Lower leg skin (tissue), 3 donors: ENCODE results near the gene OR10H5.

Experiments
- POLR2A ChIP-seq, 2 donors: fragments of 450-650 bp; IDR thresholded peaks; one replicate each; pipeline ENCODE4 v1.6.1; 2016 to 2017; ENCODE audit warnings: antibody characterized with exemption in 2 of 2, mild to moderate bottlenecking in 1 of 2, moderate library complexity in 1 of 2
- TF ChIP-seq, protein P1 (sequence below), 3 donors: fragments of 450-650 bp; IDR thresholded peaks; one replicate each; pipeline ENCODE4 v1.5.1; 2016; ENCODE audit warnings: antibody characterized with exemption in 3 of 3, mild to moderate bottlenecking in 3 of 3, moderate library complexity in 2 of 3

DNA sequence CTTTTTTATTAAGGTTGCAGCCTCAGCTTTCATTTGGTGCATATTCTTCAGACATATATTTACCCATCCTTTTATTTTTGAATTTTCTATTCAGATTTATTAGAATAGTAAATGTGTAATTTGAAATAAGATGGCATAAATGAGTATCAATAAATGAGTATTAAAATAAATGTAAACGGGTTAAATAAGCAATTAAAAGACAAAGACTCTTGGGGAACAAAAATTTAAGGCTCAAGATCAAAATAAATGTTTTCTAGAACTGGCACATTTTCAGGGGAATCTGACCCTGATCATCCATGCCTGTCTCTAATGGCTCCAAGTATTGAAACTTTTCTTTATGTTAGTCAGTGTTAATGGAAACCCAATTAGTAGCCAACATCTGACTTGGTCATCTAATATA, 46.7 kb upstream of the OR10H5 start:
- TF ChIP-seq, protein P1, sequence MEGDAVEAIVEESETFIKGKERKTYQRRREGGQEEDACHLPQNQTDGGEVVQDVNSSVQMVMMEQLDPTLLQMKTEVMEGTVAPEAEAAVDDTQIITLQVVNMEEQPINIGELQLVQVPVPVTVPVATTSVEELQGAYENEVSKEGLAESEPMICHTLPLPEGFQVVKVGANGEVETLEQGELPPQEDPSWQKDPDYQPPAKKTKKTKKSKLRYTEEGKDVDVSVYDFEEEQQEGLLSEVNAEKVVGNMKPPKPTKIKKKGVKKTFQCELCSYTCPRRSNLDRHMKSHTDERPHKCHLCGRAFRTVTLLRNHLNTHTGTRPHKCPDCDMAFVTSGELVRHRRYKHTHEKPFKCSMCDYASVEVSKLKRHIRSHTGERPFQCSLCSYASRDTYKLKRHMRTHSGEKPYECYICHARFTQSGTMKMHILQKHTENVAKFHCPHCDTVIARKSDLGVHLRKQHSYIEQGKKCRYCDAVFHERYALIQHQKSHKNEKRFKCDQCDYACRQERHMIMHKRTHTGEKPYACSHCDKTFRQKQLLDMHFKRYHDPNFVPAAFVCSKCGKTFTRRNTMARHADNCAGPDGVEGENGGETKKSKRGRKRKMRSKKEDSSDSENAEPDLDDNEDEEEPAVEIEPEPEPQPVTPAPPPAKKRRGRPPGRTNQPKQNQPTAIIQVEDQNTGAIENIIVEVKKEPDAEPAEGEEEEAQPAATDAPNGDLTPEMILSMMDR (IDR thresholded peaks at IDR 0.05): no peak
- TF ChIP-seq POLR2A (IDR thresholded peaks at IDR 0.05): no peak
